GM12878 (cell line): ENCODE data around the gene SHOC2. TPM values are rescaled to one million over a fixed set of nuclear protein-coding genes. Genes with fewer than 3 reads are reported as not detected.

ENCODE experiments used
- ATAC-seq: fragments of 200-7000 bp; cut with Tn5 transposase; 3 replicates; pipeline ENCODE4 v1.9.1; 2020; ENCODE audit warnings: mild to moderate bottlenecking, moderate library complexity
- BruUV-seq: library from RNA; stranded (reverse); fragments of 400-500 nt; replicated peaks from 2 replicates; lab custom pipeline; 2021; lab: Mats Ljungman, UMichigan
- CTCF ChIA-PET: fragments of 300-600 bp; sonication (Branson Sonifier 250); formaldehyde crosslinking; extraction: SDS; loops from one replicate; lab custom pipeline; 2021; ENCODE audit warnings: inconsistent platforms; lab: Yijun Ruan, JAX
- POLR2A ChIA-PET: fragments of 350-600 bp; formaldehyde crosslinking; extraction: SDS; loops from one replicate; lab custom pipeline; 2021; ENCODE audit warnings: inconsistent platforms; lab: Charles Lee
- RAD21 ChIA-PET: fragments of 300-600 bp; sonication (Branson Sonifier 250); formaldehyde crosslinking; loops from one replicate; lab custom pipeline; 2023; ENCODE audit warnings: antibody characterized with exemption; ENCODE audit not compliant: unreplicated experiment; lab: Charles Lee
- SMC1A ChIA-PET: fragments of 300-600 bp; sonication (Branson Sonifier 250); formaldehyde crosslinking; loops from one replicate; lab custom pipeline; 2023; ENCODE audit not compliant: unreplicated experiment, uncharacterized antibody; lab: Charles Lee
- DNase-seq: peaks from one replicate; pipeline ENCODE4 v3.0.0-alpha.2; 2011; ENCODE audit warnings: low read depth, low spot score
- FAIRE-seq: peaks from 3 replicates; lab custom pipeline; 2011; peaks lifted over from hg19 to GRCh38; lab: Jason Lieb, UNC
- H2AFZ ChIP-seq: 2 replicates; pipeline ENCODE4 v1.6.0; 2011; ENCODE audit warnings: low read depth, low read length, control low read depth; ENCODE audit not compliant: control insufficient read depth
- H3K27ac ChIP-seq: 2 replicates; pipeline ENCODE4 v1.5.1; 2011; ENCODE audit warnings: control low read depth; ENCODE audit not compliant: control insufficient read depth, insufficient read depth
- H3K27me3 ChIP-seq, 2 experiments: replicated peaks in 1 of 2; 2 replicates each; pipeline versions ENCODE4 v1.6.0 to v1.6.1; 2011; ENCODE audit warnings: low read length in 1 of 2; ENCODE audit not compliant: control insufficient read depth in 2 of 2, insufficient read depth in 2 of 2
- H3K36me3 ChIP-seq, 2 experiments: 2 replicates each; pipeline ENCODE4 v1.5.1; 2011; ENCODE audit warnings: low read length in 1 of 2; ENCODE audit not compliant: control insufficient read depth in 2 of 2, insufficient read depth in 2 of 2
- H3K4me1 ChIP-seq: 2 replicates; pipeline ENCODE4 v1.6.1; 2011; ENCODE audit warnings: mild to moderate bottlenecking, low read length, moderate library complexity, mixed read lengths; ENCODE audit not compliant: control insufficient read depth, insufficient read depth
- H3K4me2 ChIP-seq: 2 replicates; pipeline ENCODE4 v1.6.0; 2011; ENCODE audit warnings: control low read depth; ENCODE audit not compliant: control insufficient read depth, insufficient read depth
- H3K4me3 ChIP-seq: fragments of 200-600 bp; sonication (generic); 2 replicates; pipeline ENCODE4 v1.5.1; 2016
- H3K79me2 ChIP-seq: 2 replicates; pipeline ENCODE4 v1.6.0; 2011; ENCODE audit warnings: low read length; ENCODE audit not compliant: control insufficient read depth, insufficient read depth
- H3K9ac ChIP-seq: 2 replicates; pipeline ENCODE4 v1.8.0; 2011; ENCODE audit warnings: low read length, control low read depth, mixed read lengths; ENCODE audit not compliant: control insufficient read depth, insufficient read depth
- H3K9me3 ChIP-seq: replicated peaks from 3 replicates; pipeline ENCODE4 v1.5.1; 2011; ENCODE audit warnings: mild to moderate bottlenecking, low read length; ENCODE audit not compliant: control insufficient read depth, insufficient read depth
- H4K20me1 ChIP-seq: 2 replicates; pipeline ENCODE4 v1.6.0; 2011; ENCODE audit not compliant: control insufficient read depth, insufficient read depth
- E2F4 ChIP-seq: IDR thresholded peaks from 2 replicates; pipeline ENCODE4 v1.6.1; 2012; ENCODE audit warnings: low read depth, low read length, improper control_type of control experiment
- KAT2A ChIP-seq: conservative IDR thresholded peaks from 2 replicates; pipeline ENCODE4 v1.6.1; 2011; ENCODE audit warnings: low read depth, low read length; ENCODE audit not compliant: control insufficient read depth
- MLLT1 ChIP-seq: fragments of 450-650 bp; IDR thresholded peaks from 2 replicates; pipeline ENCODE4 v1.6.1; 2016; ENCODE audit warnings: mild to moderate bottlenecking
- NFYB ChIP-seq: IDR thresholded peaks from 2 replicates; pipeline ENCODE4 v1.6.1; 2011; ENCODE audit warnings: low read depth, mild to moderate bottlenecking, low read length, improper control_type of control experiment, moderate library complexity; ENCODE audit not compliant: insufficient read depth
- PBX3 ChIP-seq: IDR thresholded peaks from 2 replicates; pipeline ENCODE4 v1.6.1; 2011; ENCODE audit warnings: mild to moderate bottlenecking, low read depth, low read length, moderate library complexity; ENCODE audit not compliant: insufficient replicate concordance
- RAD51 ChIP-seq: fragments of 450-650 bp; IDR thresholded peaks from 2 replicates; pipeline ENCODE4 v1.6.1; 2016; ENCODE audit warnings: moderate library complexity, mild to moderate bottlenecking, inconsistent platforms
- SIN3A ChIP-seq: IDR thresholded peaks from 2 replicates; pipeline ENCODE4 v1.6.1; 2012; ENCODE audit warnings: low read depth, low read length, improper control_type of control experiment
- SREBF1 ChIP-seq: IDR thresholded peaks from 2 replicates; pipeline ENCODE4 v1.6.1; 2012; ENCODE audit warnings: mild to moderate bottlenecking, low read length
- SUZ12 ChIP-seq: fragments of 200-600 bp; sonication (generic); IDR thresholded peaks from one replicate; pipeline ENCODE4 v1.6.1; 2018; ENCODE audit warnings: antibody characterized with exemption, mild to moderate bottlenecking; ENCODE audit not compliant: unreplicated experiment
- ZBED1 ChIP-seq: IDR thresholded peaks from 2 replicates; pipeline ENCODE4 v1.6.1; 2016; ENCODE audit warnings: borderline replicate concordance
- ZNF207 ChIP-seq: fragments of 450-650 bp; IDR thresholded peaks from 2 replicates; pipeline ENCODE4 v1.6.1; 2014; ENCODE audit warnings: antibody characterized with exemption, mild to moderate bottlenecking, borderline replicate concordance
- ZNF592 ChIP-seq: fragments of 450-650 bp; IDR thresholded peaks from 2 replicates; pipeline ENCODE4 v1.6.1; 2017; ENCODE audit warnings: mild to moderate bottlenecking, moderate library complexity
- WGBS: methylation state at CpG from one replicate; pipeline ENCODE4 v1.1.6; 2016; ENCODE audit warnings: low lambda C conversion rate; ENCODE audit not compliant: insufficient replicate concordance, insufficient coverage; ENCODE audit errors: missing lambda C conversion rate; 5-methylcytosine and 5-hydroxymethylcytosine counted together
- in situ Hi-C: fragments of 300-500 bp; cut with MboI; formaldehyde crosslinking; loops from 9 replicates; pipeline ENCODE4 v1.14.3; 2018; ENCODE audit warnings: mixed read lengths
- intact Hi-C: fragments of 100-400 bp; cut with micrococcal nuclease; formaldehyde crosslinking; loops from one replicate; pipeline ENCODE4 v1.14.2; 2022; ENCODE audit not compliant: unreplicated experiment
- polyA plus RNA-seq, 11 experiments: library from polyadenylated mRNA; depleted of rRNA in 4 of 11; unstranded in 6 of 11; stranded (reverse) in 5 of 11; fragments of >200 nt; fragmentation: Nextera tagmentation in 4 of 11; fragmentation: Illumina TruSeq in 1 of 11; extraction: Ambion mirVana in 4 of 11; extraction: Trizol in 1 of 11; gene quantifications; 1 replicate in 1 of 11; 2 replicates in 10 of 11; pipeline versions ENCODE4 v1.2.1 to v1.2.3, GENCODE V29; 2011 to 2016; ENCODE audit warnings: inconsistent platforms in 2 of 11, missing spikeins in 2 of 11, low read depth in 1 of 11
- total RNA-seq, 4 experiments: library from RNA; depleted of rRNA in 3 of 4; stranded (reverse); fragments of >200 nt in 3 of 4; fragmentation: Illumina TruSeq in 1 of 4; extraction: Trizol in 1 of 4; gene quantifications; 2 replicates each; pipeline versions ENCODE4 v1.2.1 to v1.2.3, GENCODE V29; 2013 to 2021

Gene SHOC2
- total and polyA plus RNA-seq, 10 of the 15 experiments (the other 5 are each of a cell fraction or from before 2014, with no cell fraction given) = 24.8 to 65.3 (median 42.6) TPM

- Histone ChIP-seq H3K4me1 (peaks cover 30% of the 10 kb centered on the region), H4K20me1 (no peaks in the 10 kb centered on the region), H3K9me3 (no peaks in the 10 kb centered on the region), H3K27ac (peak overlapping the region; percentile 99), H2AFZ (peak overlapping the region; percentile 24; the same call in 1 of the 2 replicates), H3K9ac (peak overlapping the region; percentile 94), H3K4me2 (peak overlapping the region; percentile 56; the same call in 1 of the 2 replicates), H3K4me3 (peak overlapping the region; percentile 65), H3K79me2 (peaks cover 87% of the 10 kb centered on the region), H3K36me3 (no peaks in the 10 kb centered on the region; a peak in 1 of 4 replicates), H3K27me3 (no peaks in the 10 kb centered on the region)
- intact Hi-C loops = loop anchor here (2.0 to 10.0 kb wide), 4 partner anchors 70 to 368 kb away; no protein-coding TSS in a partner anchor
- ChIA-PET CTCF (interaction anchor here (0.7 to 2.3 kb wide), 10 partner anchors 9 to 127 kb away, joined by 3 to 27 read pairs (median 4); no protein-coding TSS in a partner anchor), SMC1A (interaction anchor here (1.1 to 2.3 kb wide), 12 partner anchors 8 to 71 kb away, joined by 3 to 19 read pairs (median 7); no protein-coding TSS in a partner anchor), RAD21 (interaction anchor here (0.6 to 2.3 kb wide), 19 partner anchors 9 to 99 kb away, joined by 3 to 28 read pairs (median 3); partner anchors contain the start of gene BBIP1), POLR2A (interaction anchor here (0.8 to 2.3 kb wide), 10 partner anchors 11 to 69 kb away, joined by 3 to 17 read pairs (median 5); no protein-coding TSS in a partner anchor)
- FAIRE-seq (no peak), ATAC-seq (no peak), DNase-seq (no peak)
- WGBS = 4% methylated on average over 16 of the region's 16 CpGs
- TSS peak; percentile 63 for BruUV-seq
- in situ Hi-C loops = no loop called here
- TF ChIP-seq SUZ12 (no peak), ZNF592 (no peak), ZNF207 (no peak), ZBED1 (no peak), SREBF1 (no peak), RAD51 (no peak), MLLT1 (peak; percentile 44; the same call in 1 of the 2 replicates), SIN3A (no peak), PBX3 (no peak), NFYB (no peak), E2F4 (no peak), KAT2A (no peak)
These were observed 46.1 kb upstream of the SHOC2 start for GRCh38 chr10:110872984-110873923.
